SH-SY5Y (cell line): ENCODE measurements around the gene MIGA1.

ENCODE experiments used
- GATA2 ChIP-seq: IDR thresholded peaks from 2 replicates; pipeline ENCODE4 v1.6.1; 2011; ENCODE audit warnings: mild to moderate bottlenecking, low read depth, low read length
- GATA3 ChIP-seq: IDR thresholded peaks from 2 replicates; pipeline ENCODE4 v1.6.1; 2011; ENCODE audit warnings: low read depth, mild to moderate bottlenecking, low read length, moderate library complexity

The MIGA1 gene

DNA sequence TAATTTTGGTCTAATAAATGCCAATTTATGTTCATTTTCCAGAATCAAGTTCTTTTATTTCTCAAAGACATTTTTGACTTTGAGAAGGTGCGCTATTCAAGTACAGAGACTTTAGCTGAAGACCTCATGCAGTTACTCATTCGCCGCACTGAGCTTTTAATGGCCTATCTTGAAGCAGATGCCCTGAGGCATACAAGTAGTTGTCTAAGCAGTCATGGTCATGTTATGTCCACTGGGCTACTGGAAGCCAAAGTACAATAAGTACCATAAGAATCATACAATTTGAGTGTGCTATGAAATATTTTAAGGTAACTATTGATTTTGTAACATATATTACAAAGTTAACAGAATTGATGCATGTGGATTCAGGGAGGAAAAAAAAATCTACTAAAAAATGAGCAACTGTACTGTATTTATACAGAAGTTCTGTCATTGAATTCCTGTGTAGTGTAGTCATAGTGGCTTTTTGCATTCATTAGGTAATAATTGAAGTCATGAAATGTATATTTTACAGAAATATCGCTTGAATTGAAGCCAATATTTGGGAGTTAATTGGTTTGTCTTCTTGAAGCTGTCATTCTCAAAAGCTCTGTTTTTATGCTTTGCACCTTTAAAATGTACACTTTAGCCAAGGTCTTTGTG is 95.5 kb downstream of the MIGA1 start:
- no peak for TF ChIP-seq GATA2
- no peak for TF ChIP-seq GATA3

DNA sequence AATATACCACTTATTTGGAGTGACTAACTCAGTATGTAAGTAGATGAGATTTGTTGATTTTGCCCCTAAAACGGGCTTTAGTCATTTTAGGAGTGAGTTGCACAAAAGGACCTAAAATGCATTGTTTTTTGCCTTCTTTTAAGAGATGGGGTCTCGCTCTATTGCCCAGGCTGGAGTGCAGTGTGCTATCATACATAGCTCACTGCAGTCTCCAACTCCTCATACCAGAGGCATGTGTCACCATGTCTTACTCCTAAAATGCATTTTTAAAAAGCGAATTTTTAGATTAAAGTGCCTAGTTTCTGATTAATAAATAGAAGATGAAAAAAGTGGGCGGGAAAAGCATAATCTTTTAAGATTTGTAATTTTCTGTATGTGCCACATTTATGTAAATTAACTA is 97.4 kb downstream of the MIGA1 start:
- TF ChIP-seq GATA2 (no peak), GATA3 (no peak)

GRCh38 chr1:77881061-77881460 is 101.6 kb downstream of the MIGA1 start:
- TF ChIP-seq GATA2: no peak
- TF ChIP-seq GATA3: no peak

DNA sequence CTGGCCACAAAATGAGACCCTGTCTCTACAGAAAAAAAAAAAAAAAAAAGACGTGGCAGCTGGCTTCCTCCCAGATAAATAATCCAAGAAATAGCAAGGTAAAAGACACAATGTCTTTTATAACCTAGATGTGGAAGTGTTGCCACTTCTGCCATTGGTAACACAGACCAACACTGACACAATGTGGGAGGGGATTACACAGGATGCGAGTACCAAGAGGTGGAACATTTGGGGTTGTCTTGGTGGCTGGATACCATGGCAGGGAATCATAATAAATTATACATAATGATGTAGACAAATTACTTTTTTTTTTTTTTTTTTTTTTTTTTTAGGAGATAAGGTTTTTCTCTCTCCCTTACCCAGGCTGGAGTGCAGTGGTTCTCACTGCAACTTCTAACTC is 103.0 kb downstream of the MIGA1 start:
- TF ChIP-seq GATA2 (no peak), GATA3 (no peak)

DNA sequence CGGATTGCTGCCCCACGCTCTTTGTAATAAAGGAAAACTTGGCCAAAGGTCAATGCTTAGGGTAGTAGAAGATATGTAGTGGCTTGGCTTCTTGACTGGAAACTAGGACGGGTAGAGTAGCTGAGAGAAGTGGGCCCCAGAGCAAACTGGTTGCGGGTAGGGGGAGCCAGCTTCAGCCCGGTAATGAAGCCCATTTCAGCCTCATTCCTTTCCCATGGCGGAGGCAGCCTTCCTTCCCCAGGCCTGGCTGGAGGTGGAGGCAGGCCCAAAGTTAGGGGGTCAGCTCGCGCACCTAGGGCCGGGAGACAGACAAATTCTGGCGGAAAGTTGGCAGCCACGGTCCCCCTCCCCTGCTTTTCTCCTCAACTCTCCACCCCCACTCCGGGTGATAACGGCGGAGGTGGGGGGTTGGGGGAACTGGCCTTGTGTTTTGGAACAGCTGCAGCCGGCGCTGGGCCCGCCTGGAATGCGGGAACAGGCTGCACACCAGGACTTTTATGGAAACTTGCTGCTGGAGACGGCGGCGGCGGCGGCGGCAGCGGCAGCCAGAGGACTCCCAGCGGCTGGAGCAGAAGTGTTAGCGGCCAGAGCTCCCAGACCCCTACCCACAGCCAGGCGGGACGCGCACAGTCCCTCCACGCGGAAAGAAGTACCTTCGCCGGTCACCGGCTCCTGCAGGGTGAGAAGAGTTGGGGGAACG is 108.8 kb downstream of the MIGA1 start, which contains the start of gene NEXN:
Gene NEXN (plus strand): TSS at position 544 of the 700 bp plus-strand sequence. CDS start 27,483 bp downstream, outside the sequence.
- no peak for TF ChIP-seq GATA2
- no peak for TF ChIP-seq GATA3

- TF ChIP-seq GATA2 (no peak), GATA3 (no peak)
Measured at GRCh38 chr1:77888781-77889642, 109.6 kb downstream of the MIGA1 start.

GRCh38 chr1:77889671-77890070 is 110.2 kb downstream of the MIGA1 start:
- TF ChIP-seq GATA3: no peak
- no peak for TF ChIP-seq GATA2

DNA sequence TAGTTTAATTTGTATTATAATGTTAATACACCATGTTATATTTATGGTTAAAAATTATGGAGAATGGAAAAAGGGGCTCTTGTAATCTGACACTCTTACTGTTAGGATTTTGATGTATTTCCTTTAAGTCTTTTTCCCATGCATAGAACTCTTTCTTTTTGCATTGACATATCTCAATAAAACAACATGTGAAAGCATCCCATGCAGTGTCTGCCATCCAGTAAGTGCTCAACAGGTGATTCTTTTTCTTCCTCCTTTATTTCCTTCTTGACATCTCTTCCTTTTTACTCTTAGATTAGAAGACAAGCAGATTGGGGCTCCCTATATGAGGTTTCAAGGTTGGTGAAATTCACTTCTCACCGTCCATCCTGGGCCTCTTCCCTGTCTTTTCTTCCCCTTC is 111.8 kb downstream of the MIGA1 start:
- TF ChIP-seq GATA2: no peak
- TF ChIP-seq GATA3: no peak

- TF ChIP-seq GATA3: no peak
- TF ChIP-seq GATA2: no peak
Measured at GRCh38 chr1:77899647-77900320, 120.3 kb downstream of the MIGA1 start.

GRCh38 chr1:77900687-77901293 is 121.3 kb downstream of the MIGA1 start:
- TF ChIP-seq GATA3: no peak; the same call in 1 of the 2 replicates
- TF ChIP-seq GATA2: no peak

GRCh38 chr1:77905603-77906002 is 126.2 kb downstream of the MIGA1 start:
- no peak for TF ChIP-seq GATA3

GRCh38 chr1:77906019-77906545 is 126.6 kb downstream of the MIGA1 start:
- no peak for TF ChIP-seq GATA2
- TF ChIP-seq GATA3: no peak

DNA sequence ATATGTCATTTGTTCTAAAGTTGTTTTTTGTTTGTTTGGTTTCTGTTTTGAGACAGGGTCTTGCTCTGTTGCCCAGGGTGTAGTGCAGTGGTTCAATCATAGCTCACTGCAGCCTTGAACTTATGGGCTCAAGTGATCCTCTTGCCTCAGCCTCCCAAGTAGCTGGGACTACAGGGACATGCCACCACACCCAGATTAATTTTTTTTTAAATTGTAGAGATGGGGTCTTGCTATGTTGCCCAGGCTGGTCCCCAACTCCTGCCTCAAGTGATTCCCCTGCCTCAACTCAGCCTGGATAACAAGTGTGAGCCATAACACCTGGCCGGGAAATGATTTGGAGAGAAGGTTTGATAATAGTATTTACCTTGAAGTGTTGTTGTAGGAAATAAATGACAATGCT is 127.2 kb downstream of the MIGA1 start:
- TF ChIP-seq GATA3 (no peak), GATA2 (no peak)

DNA sequence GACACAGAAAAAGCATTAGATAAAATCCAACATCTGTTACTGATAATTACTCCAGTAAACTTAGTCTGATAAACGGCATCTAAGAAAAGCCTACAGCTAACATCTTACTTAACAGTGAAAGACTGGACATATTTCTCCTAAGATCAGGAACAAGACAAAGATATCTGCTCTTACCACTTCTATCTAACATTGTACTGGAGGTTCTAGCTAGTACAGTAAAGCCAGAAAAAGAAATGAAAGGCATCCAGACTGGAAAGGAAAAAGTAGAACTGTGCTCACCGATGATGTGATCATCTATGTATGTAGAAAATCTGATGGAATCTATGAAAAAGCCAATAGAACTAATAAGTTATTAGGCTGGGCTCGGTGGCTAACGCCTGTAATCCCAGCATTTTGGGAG is 130.7 kb downstream of the MIGA1 start:
- no peak for TF ChIP-seq GATA3
- no peak for TF ChIP-seq GATA2

DNA sequence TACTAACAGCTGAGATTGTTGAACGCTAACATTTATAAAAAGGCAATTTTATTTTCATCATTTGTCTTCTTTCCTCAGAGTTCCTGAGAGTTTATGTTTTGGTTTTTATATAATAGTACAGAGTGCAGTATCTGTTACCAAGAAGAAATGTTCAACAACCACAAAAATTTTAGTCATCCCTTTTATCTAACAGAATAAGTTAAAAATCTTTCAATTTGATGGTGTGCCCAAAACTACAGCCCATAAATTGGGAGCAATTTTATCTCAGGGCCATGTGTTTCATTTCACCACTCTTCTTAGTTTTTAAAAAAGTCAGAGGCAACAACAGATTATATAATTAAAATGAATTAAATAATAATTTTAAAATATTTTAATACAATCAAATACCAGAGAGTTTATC is 146.1 kb downstream of the MIGA1 start:
- TF ChIP-seq GATA2: no peak
- TF ChIP-seq GATA3: no peak

GRCh38 chr1:77925956-77926355 is 146.5 kb downstream of the MIGA1 start:
- TF ChIP-seq GATA3: no peak
- TF ChIP-seq GATA2: no peak
